GM10248 (cell line): ENCODE results near the gene CLN6.

Experiments
- CTCF ChIA-PET: fragments of 300-600 bp; sonication (Branson Sonifier 250); formaldehyde crosslinking; extraction: SDS; loops from one replicate; lab custom pipeline; 2021; ENCODE audit warnings: antibody characterized with exemption; lab: Yijun Ruan, JAX
- POLR2A ChIA-PET: fragments of 350-650 bp; sonication (Branson Sonifier 250); formaldehyde crosslinking; extraction: SDS; loops from one replicate; lab custom pipeline; 2020; ENCODE audit warnings: antibody characterized with exemption; lab: Yijun Ruan, JAX
- DNase-seq: peaks from one replicate; pipeline ENCODE4 v3.0.0; 2012; ENCODE audit errors: extremely low spot score
- CTCF ChIP-seq: IDR thresholded peaks from 2 replicates; pipeline ENCODE4 v1.5.1; 2012; ENCODE audit warnings: mild to moderate bottlenecking, low read depth; ENCODE audit errors: extremely low read depth, missing control alignments, control extremely low read depth

CLN6 gene

GRCh38 chr15:68208136-68208535 lies 21.4 kb downstream of the CLN6 start:
- POLR2A ChIA-PET: no interaction called here
- CTCF ChIA-PET: interaction anchor here (1.5 kb wide), 1 partner anchor 14 kb away, joined by 4 read pairs; no protein-coding TSS in a partner anchor
- DNase-seq: no peak
- no peak for TF ChIP-seq CTCF

- TF ChIP-seq CTCF: no peak
- CTCF ChIA-PET: no interaction called here
- POLR2A ChIA-PET: no interaction called here
- no peak for DNase-seq
These were observed 22.2 kb downstream of the CLN6 start for GRCh38 chr15:68207176-68207935.

- no peak for DNase-seq
- CTCF ChIA-PET: interaction anchor here (1.8 kb wide), 1 partner anchor 10 kb away, joined by 5 read pairs; no protein-coding TSS in a partner anchor
- no peak for TF ChIP-seq CTCF
- POLR2A ChIA-PET: no interaction called here
These were observed 22.8 kb downstream of the CLN6 start for GRCh38 chr15:68206711-68207151.

GRCh38 chr15:68205954-68206539 lies 23.5 kb downstream of the CLN6 start:
- no peak for TF ChIP-seq CTCF
- ChIA-PET POLR2A (no interaction called here), CTCF (interaction anchor here (1.8 kb wide), 1 partner anchor 9 kb away, joined by 5 read pairs; no protein-coding TSS in a partner anchor)
- DNase-seq: peak; percentile 25

- no peak for DNase-seq
- ChIA-PET CTCF (interaction anchor here (1.8 kb wide), 1 partner anchor 9 kb away, joined by 5 read pairs; no protein-coding TSS in a partner anchor), POLR2A (no interaction called here)
- TF ChIP-seq CTCF: no peak
These were observed 24.0 kb downstream of the CLN6 start for GRCh38 chr15:68205558-68205944.

GRCh38 chr15:68204776-68205557 lies 24.6 kb downstream of the CLN6 start, which contains the start of gene CALML4:
CALML4 (minus strand) TSS chr15:68205332; CDS start chr15:68205247, 85 bp downstream.
- ChIA-PET POLR2A (no interaction called here), CTCF (interaction anchor here (1.8 kb wide), 1 partner anchor 8 kb away, joined by 5 read pairs; no protein-coding TSS in a partner anchor)
- no peak for TF ChIP-seq CTCF
- DNase-seq: no peak
